ENCODE measurements around the gene PSMC3. TPM values are rescaled to one million over a fixed set of nuclear protein-coding genes. Genes with fewer than 3 reads are reported as not detected.

The PSMC3 gene
- total and polyA plus RNA-seq, 2 of the 13 experiments (the other 11 are each of a cell fraction or from before 2014, with no cell fraction given): 75.8 to 214 TPM

- no peak; the same call in 1 of the 2 replicates for TF ChIP-seq ZNF503 (CRISPR knock-in tag; IDR thresholded peaks at IDR 0.05)
- TF ChIP-seq NFRKB (IDR thresholded peaks at IDR 0.05): no peak
- peak; percentile 20; the same call in 1 of the 2 replicates for TF ChIP-seq HMG20B (CRISPR knock-in tag; conservative IDR thresholded peaks at IDR 0.05)
- TF ChIP-seq ZNF280D (CRISPR knock-in tag; IDR thresholded peaks at IDR 0.05): no peak
- TF ChIP-seq, protein P1, sequence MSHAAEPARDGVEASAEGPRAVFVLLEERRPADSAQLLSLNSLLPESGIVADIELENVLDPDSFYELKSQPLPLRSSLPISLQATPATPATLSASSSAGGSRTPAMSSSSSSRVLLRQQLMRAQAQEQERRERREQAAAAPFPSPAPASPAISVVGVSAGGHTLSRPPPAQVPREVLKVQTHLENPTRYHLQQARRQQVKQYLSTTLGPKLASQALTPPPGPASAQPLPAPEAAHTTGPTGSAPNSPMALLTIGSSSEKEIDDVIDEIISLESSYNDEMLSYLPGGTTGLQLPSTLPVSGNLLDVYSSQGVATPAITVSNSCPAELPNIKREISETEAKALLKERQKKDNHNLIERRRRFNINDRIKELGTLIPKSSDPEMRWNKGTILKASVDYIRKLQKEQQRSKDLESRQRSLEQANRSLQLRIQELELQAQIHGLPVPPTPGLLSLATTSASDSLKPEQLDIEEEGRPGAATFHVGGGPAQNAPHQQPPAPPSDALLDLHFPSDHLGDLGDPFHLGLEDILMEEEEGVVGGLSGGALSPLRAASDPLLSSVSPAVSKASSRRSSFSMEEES (CRISPR knock-in tag; IDR thresholded peaks at IDR 0.05): no peak
- TF ChIP-seq ASH2L (IDR thresholded peaks at IDR 0.05; ENCODE audit: insufficient read length, low read depth, low read length): no peak
- peak; percentile 77 for TF ChIP-seq PAXIP1 (CRISPR knock-in tag; conservative IDR thresholded peaks at IDR 0.05)
- no peak for TF ChIP-seq ZNF761 (CRISPR knock-in tag; conservative IDR thresholded peaks at IDR 0.05)
- no peak for TF ChIP-seq MAFK (conservative IDR thresholded peaks at IDR 0.05 in 1 of 2, IDR thresholded peaks at IDR 0.05 in 1 of 2; ENCODE audit: low read length in 2 of 2)
- 0 out of 2 replicates have a peak, but pooled peaks have one; percentile 3 for TF ChIP-seq FOXO1 (CRISPR knock-in tag; IDR thresholded peaks at IDR 0.05)
- no peak for TF ChIP-seq KDM6A (CRISPR knock-in tag; IDR thresholded peaks at IDR 0.05; ENCODE audit: low read depth)
- no peak for TF ChIP-seq ZNF354B (CRISPR knock-in tag; IDR thresholded peaks at IDR 0.05)
- no peak for TF ChIP-seq RARG (CRISPR knock-in tag; IDR thresholded peaks at IDR 0.05; ENCODE audit: low read depth)
- no peak for TF ChIP-seq ZNF367 (CRISPR knock-in tag; IDR thresholded peaks at IDR 0.05; ENCODE audit: borderline replicate concordance)
- TF ChIP-seq ATRX (CRISPR knock-in tag; IDR thresholded peaks at IDR 0.05; ENCODE audit: borderline replicate concordance): no peak
- TF ChIP-seq ETV5 (CRISPR knock-in tag; IDR thresholded peaks at IDR 0.05; ENCODE audit: borderline replicate concordance): peak; percentile 45; the same call in 1 of the 2 replicates
- no peak; the same call in 1 of the 2 replicates for TF ChIP-seq MAZ (IDR thresholded peaks at IDR 0.05; ENCODE audit: borderline replicate concordance, low read depth, low read length)
- TF ChIP-seq MAZ (CRISPR knock-in tag; IDR thresholded peaks at IDR 0.05; ENCODE audit: low read depth): no peak
- peak; percentile 77; the same call in 1 of the 2 replicates for TF ChIP-seq ZNF782 (CRISPR knock-in tag; IDR thresholded peaks at IDR 0.05; ENCODE audit: borderline replicate concordance)
Measured at GRCh38 chr11:47437746-47438418, 11.6 kb upstream of the PSMC3 start (continued).
